GM21619 (cell line): ENCODE data around the gene HSPA1L.

Experiments
- ATAC-seq: cut with Tn5 transposase; IDR thresholded peaks from one replicate; pipeline ENCODE4 v1.9.1; 2021; ENCODE audit not compliant: unreplicated experiment

The HSPA1L gene

DNA sequence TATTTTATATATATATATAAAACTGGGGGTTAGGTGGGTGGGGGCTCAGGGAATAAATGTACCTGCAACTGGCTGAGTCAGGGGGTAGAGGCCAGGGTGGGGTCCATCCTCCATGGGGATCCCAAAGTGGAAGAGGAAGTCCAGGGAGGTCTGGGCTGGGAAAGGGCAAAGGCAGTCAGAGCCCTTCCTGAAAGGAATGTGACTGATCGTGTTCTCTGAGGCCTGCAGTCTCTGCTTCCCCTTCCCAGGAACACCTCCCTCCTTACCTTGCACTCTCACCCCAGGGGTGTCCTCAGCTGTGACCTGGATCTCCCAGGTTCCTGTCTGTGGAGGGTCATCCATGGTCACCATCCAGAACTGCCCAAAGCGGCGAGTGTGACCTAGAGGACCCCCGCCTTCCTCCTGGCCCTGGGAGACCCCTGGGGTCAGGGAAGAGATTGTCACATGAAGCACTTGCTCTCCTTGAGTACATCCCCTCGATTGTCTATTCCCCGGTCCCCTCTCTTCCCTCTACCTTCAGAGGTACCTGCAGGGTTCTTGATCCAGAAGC, 47.9 kb downstream of the HSPA1L start:
- ATAC-seq = no peak

DNA sequence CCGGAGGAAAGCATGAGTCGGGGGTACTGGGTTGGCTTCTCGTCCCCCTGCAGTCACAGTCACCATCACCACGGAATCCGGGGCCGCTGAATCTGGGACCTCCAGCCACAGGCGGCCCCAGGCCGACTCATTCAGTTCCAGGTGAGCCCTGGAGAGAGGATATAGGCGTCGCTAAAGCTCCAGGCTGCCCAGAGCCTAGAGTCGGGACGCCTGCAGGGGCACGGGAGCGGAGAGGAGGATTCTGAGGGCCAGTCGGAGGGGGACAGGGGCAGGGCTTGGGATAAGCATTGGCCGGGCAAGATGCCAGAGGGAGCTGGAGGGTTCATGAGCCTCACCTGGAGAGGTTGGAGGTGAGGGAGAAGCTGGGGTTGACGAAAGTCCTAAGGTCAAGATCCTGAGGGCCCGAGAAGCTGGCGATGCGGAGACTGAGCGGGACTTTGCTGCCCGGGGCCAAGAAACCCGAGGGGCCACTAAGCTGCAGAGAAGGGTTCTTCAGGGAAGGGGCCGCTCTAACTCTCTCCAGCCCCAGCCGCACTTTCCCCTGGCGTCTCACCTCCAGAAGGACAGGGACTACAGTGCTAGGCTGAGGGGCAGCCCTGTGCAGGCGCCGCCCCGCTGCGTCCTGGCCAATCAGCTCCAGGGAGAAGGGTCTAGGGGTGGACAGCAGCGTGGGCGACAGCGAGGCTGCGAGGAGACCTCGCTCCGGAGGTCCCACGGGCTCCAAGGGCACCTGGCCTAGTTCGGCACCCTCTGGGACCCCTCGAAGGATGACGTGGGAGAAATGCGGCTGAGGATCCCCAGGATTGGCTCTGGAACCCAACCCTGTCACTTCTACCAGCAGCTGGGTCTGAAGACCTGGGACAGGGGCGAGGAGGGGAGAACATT, 48.9 kb downstream of the HSPA1L start:
- no peak for ATAC-seq

DNA sequence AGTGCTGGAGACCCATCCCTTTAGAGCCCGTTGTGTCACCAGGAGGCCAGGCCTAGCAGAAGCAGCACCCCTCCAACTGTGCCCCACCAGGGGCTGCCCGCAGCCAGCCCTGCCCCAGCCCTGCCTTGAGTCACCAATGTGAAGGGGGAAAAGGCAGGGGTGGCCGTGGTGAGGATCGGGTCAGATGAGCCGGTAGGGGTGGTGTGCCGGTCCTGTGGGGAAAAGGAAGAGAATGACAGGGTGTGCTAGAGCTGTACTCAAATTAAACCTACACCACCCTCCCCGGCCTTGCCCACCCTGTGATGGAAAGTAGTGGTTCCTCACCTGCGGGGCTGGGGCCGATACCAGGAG, 49.5 kb downstream of the HSPA1L start:
- no peak for ATAC-seq

DNA sequence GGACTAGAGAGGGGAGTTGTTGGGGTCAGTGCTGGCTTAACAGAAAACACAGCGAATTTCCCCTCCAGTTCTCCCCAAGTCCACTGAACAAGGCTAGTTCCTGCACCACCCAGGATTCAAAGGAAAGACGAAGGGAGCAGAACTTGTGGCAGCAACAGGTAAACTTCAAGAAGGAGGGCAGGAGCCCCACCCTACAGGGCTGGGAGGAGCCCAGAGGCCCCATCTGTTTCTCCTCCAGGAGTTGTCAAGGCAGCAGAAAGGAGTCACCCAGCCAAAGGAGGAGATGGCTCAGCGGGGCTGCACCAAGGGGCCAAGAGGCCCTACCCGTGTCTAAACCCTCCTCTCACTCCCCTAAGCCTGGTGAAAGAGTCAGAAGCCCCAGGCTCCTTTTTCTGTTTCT, 50.9 kb downstream of the HSPA1L start:
- ATAC-seq = no peak

DNA sequence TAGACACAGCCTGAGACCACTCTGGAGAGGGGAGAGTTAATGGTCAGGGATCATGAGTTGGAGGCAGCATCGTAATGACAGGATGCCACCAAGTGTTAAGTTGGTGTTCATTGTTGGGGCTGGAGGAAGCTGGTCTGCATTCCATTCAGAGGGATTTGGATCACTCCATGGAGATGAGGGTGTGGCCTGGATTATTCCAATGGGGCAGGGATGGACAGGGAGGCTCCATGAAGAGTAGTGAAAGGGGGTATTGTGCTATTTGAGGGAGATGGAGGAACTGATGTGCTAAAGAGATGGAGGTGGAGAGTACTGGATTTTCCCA, 51.5 kb downstream of the HSPA1L start:
- no peak for ATAC-seq

DNA sequence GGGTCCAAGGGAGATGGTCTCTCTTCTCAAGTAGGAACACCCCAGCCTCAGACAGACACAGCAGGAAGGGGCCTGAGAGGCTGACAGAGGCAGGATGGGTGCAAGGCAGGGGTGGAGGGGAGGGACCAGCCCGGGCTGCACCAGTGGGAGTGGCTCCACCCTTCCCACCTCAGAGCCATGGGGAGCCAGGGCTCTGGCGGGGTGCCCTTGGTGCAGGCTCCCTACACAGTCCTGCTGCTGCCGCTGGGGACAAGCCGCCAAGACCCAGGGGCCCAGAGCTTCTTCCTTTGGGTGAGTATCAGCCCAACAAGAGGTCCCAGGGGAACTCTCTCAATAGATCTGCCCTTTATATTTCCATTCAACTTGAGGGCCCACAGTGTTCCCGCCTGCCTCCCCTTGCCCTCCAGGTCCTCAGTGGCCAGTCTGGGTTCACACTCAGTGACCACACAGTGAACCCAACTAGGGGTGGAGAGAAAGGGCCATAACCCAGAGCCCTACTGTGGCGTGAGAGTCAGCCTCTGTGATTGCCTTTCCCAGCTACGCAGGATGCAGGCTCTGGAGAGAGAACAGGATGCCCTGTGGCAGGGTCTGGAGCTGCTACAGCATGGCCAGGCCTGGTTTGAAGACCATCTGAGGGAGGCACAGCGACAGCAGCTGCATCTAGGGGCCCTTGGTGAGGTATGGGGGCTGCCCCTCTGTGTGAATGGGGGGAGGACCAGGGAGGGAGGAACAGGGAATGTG, 52.0 kb downstream of the HSPA1L start:
- no peak for ATAC-seq

DNA sequence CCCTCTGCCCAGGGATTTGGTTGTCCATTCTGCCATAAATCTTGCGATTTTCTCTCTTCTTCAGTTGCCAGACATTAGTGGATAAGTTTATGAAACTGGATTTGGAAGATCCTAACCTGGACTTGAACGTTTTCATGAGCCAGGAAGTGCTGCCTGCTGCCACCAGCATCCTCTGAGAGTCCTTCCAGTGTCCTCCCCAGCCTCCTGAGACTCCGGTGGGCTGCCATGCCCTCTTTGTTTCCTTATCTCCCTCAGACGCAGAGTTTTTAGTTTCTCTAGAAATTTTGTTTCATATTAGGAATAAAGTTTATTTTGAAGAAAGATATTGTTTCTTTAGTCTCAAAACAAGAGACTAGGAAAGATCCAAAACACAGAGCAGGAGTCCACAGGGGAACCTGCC, 52.7 kb downstream of the HSPA1L start, which contains the start of gene SAPCD1:
TSS of gene SAPCD1 (plus strand) at position 301 of the 400 bp plus-strand sequence. CDS start 399 bp downstream, outside the sequence.
- no peak for ATAC-seq

DNA sequence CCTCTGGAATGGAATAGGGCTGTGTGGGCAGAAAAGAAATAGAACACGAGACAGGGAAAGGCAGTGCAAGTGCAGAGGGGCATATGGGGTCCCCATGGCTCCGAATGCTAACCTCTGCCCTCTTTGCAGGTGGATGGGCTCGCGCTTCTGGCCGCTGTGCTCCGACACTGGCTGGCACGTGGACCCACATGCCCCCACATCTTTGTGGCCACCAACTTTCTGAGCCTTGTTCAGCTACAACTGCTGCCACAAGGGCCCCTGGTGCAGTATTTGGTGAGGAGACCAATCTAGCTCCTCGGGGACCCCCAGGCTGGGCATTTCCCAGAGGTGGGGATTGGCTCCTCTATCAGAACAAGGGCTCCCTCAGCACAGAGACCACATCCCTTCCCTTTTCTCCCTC, 53.7 kb downstream of the HSPA1L start:
- ATAC-seq = no peak

DNA sequence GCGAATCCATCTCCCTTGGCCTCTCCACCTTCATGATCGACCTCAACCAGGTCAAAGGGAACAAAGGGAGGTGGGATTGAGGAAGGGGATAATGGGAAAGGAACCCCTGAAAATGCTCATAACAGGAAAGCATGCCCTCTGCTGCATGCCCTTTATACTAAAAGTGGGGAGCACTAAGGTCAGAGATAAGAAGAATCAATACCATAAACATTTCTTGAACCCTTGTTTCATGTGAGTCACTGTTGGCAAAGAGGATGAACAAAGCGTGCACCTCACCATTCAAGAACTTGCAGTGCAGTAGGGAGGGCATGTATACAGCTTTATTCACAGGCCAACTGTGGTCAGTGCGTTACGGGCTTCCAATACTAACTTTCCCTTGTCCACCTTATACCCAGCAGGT, 54.3 kb downstream of the HSPA1L start:
- no peak for ATAC-seq
